ENCODE measurements around the gene SLC27A5.

The SLC27A5 gene, protein sequence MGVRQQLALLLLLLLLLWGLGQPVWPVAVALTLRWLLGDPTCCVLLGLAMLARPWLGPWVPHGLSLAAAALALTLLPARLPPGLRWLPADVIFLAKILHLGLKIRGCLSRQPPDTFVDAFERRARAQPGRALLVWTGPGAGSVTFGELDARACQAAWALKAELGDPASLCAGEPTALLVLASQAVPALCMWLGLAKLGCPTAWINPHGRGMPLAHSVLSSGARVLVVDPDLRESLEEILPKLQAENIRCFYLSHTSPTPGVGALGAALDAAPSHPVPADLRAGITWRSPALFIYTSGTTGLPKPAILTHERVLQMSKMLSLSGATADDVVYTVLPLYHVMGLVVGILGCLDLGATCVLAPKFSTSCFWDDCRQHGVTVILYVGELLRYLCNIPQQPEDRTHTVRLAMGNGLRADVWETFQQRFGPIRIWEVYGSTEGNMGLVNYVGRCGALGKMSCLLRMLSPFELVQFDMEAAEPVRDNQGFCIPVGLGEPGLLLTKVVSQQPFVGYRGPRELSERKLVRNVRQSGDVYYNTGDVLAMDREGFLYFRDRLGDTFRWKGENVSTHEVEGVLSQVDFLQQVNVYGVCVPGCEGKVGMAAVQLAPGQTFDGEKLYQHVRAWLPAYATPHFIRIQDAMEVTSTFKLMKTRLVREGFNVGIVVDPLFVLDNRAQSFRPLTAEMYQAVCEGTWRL

DNA sequence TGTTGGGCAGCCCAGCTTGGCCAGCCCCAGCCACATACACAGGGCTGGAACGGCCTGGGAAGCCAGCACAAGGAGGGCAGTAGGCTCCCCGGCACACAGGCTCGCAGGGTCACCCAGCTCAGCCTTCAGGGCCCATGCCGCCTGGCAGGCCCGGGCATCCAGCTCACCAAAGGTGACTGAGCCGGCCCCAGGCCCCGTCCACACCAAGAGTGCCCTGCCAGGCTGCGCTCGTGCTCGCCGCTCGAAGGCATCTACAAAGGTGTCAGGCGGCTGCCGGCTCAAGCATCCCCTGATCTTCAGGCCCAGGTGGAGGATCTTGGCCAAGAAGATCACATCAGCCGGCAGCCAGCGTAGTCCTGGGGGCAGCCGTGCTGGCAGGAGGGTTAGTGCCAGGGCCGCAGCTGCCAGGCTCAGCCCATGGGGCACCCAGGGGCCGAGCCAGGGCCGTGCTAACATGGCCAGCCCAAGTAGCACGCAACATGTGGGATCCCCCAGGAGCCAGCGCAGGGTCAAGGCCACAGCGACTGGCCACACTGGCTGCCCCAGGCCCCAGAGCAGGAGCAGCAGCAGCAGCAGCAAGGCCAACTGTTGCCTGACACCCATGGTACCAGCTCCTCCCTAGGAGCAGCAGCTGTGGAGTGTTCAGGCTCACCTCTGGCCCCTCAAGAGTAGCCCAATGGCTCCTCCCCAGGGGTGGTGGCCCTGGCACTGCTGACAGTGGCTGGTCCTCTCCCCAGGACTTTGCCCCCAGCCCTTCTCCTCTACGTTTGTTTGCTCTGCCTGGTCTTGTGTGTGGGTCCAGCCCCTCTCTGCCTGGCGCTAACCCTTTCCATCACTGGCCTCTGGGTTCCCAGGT is at the start of gene SLC27A5:
TSS of gene SLC27A5 (minus strand) at position 640 of the 856 bp plus-strand sequence. CDS start at position 603, 37 bp downstream.
- DNase-seq (ENCODE audit: low read depth in 2 of 2), result no peak

DNA sequence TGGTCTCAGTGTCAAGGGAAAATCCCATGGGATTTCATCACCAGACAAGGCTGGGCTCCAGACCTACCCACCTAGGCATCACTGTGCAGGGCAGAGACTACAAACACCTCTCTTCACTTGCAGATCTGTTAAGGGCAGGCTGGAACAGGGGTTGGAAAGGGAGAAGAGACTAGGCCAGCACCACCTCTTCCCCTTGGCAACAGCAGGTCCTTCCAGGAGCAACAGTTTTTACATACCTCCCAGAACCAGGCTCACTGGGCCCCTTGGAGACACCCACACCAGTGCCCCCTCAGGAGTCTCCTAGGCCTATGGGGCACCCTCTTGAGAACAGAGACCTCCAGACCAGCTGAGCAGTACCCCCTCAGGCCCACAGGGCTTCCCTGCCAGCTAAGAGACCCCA is 49.1 kb upstream of the SLC27A5 start:
- DNase-seq (ENCODE audit: low read depth in 2 of 2), result no peak

DNA sequence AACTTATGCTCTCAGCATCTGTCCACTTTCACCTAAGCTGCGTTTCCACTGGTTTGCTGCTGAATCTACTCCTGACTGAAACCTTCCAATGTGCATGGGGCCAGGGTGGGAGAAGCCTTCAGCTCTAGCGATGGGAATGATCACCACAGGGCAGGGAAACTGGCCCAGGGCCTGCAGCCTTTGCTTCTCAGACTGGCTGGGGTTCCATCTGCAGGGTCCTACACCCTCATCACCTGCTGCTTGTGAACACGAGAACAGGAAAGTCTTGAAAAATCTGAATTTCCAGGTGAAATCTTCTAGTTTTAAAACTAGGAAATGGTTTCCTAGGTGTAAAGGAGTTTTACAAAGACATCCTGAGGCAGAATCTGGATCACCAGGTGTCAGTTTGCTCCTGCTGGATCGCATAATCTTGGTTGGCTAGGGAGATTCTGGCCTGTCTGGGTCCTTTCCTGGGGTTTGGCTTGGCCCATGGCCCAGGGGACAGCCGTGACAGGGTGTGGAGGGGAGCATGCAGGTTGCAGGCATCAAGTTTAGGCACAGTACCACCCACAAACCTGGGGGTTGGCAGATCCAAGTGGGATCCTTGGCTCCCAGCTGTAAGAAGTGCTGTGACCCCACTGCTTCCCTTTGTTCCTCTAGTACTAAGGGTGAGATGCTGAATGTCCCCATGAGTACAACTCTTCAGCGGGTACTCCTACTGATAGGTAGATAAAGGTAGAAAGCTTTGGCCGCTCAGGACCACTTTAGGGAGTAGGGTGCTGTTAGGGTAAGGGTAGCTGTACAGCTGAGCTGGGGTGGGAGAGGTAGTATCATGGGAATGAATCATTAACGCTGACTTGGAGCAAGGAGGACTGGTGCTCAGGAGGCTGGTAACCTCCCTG is 48.5 kb upstream of the SLC27A5 start:
- DNase-seq (ENCODE audit: low read depth in 2 of 2), result no peak

DNA sequence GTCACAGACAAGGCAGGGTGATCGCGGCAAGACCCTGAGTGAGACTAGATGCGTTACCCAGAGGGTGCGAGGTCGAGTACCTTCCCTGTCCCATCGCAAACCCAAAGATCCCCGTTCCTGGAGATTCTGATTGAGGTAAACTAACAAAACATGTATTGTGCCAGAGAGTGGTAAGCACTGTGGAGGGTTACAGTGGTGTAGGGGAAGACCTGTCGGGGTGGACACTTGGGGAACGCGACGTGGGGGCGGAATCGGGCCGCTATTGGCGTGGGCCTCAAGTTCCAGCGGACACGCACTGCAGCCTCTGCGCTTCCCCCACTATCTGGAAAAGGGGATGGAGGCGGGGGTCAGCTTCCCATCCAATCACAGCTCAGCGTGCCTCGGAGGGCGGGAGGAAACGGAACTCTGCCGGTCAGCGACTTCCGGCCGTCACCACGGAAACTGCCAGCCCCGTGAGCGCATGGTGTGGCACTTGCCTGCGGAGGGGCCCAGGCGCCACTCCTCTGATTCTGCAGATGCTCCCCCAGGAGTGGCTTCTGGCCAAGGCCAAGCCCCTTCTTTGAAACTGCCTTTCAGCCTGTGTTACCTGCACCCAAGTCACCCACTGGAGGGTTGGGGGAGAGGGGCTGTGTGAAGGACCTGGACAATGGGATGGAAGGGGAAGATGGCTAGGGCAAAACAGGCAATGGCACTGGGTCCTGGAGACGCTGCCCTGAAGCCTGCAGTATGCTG is 47.6 kb upstream of the SLC27A5 start:
- DNase-seq (ENCODE audit: low read depth in 2 of 2), result no peak

DNA sequence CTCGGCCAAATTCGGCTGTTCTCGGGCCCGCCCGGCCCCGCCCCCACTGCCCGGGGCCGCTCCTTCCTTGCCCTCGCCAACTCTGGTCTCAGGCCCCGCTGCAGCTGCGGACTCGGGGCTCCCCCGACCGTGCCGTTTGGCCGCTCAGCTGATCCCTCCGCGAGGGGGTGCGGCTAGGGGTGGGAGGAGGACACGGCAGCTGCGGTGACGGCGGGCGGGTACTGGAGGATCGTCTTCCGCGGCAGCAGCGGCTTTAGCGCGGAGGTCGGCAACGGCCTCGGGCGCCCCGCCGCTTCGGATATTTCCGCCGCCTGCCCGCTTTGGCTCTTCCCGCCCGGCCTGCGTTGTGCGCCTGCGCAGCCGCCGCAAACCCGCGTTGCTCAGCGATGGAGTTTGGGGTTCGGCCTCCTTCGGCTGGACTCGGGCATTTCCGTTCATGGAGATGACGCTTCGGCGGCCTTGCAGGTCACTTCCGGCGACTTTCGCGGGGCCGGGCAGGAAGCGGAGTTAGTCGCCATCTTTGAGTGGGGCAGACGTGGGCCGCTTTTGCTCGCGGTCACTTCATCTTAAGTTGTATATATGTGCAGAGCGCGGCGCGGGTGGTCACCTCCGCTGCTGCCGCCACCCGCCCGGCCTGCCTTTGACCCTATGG is 47.0 kb upstream of the SLC27A5 start:
- DNase-seq (ENCODE audit: low read depth in 2 of 2), result peak; percentile 98 to 99

DNA sequence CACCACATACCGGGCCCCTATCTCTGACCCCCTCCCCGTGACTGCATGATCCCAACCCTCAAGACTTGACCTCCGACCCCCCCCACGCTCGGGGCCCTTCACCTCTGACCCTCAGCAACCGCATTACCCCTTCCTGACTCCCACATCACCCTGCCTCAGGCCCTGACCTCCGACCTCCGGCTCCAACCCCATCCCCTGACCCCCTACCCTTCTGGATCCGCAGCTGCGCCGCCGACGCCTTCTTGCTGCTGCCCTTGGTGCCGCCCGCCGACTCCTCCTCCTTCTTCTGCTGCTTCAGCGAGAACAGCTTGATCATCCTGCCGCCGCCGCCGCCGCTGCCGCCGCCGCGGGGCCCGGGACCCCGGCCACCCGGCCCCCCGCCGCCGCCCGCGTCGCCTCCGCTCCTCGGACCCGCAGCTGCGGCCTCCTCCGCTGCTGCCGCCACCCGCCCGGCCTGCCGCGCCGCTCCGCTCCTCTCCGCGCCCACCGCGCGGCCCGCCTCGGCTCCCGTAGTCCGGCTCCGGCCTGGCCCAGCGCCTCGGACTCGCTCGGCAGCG is 46.4 kb upstream of the SLC27A5 start, which contains the start of gene UBE2M:
TSS of gene UBE2M (minus strand) at position 546 of the 557 bp plus-strand sequence. CDS start at position 316, 230 bp downstream.
- no peak for DNase-seq (ENCODE audit: low read depth in 2 of 2)

DNA sequence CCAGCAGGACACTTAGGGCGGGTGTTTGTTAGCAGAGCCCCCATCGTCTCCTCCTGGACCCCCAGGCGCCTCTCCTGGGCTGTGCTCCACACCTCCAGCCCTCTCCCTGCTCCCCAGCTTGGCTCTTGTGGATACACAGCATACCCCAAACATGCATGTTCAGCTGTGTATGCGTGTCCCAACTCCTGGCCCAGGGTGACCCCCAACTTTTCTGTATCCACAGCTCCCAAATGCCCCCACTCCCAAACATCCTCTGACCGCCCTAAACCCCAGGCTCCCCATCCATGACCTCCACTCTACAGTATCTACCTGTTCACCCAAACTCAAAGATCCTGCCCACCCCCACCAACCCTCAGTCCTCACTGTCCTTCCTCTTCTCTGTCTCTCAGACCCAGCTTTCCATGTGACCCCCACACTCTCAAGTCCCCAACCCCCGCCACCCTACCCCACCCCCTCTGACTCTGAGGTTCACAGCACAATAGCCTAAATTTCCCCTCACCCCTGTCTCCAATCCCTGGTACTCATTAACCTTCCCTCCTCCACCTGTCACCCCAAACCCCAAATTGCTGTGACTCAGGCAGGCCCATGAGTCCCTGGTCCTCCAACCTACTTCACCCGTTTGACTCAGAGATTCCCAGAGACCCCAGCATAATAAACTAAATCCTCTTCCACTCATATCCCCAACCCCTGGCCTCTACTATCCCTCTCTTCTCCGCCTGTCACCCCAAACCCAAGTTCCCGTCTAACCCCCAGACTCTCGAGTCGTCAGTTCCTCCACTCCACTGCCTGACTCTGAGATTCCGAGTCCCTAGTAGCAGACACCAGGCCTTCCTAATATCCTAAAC is 45.7 kb upstream of the SLC27A5 start:
- no peak for DNase-seq (ENCODE audit: low read depth in 2 of 2)

DNA sequence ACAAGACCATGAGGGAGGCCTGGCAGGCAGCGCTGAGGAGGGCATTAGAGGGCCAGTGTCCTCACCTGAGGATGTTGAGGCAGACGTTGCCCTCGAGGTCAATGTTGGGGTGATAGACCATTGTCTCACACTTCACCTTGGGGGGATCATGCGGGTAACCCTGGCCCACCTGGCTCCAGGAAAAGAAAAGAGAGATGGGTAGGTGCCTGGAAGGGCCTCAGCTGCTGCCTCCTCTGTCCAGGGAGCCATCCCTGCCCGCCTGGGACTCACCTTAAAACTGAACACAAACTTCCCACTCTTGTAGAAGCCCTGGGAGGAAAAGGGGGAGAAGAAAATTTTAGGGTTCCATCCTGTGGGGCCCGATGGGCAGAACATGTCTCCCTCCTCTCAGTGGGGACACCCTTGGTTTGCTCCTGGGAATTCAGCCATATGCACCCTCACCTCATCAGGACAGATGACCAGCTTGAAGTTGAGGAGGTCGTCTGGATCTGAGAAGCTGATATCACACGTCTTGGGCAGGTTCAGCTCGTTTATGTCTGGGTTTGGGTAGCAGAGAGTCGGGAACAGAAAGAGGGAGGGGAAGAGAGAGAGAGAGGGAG is 44.9 kb upstream of the SLC27A5 start:
- no peak for DNase-seq (ENCODE audit: low read depth in 2 of 2)

DNA sequence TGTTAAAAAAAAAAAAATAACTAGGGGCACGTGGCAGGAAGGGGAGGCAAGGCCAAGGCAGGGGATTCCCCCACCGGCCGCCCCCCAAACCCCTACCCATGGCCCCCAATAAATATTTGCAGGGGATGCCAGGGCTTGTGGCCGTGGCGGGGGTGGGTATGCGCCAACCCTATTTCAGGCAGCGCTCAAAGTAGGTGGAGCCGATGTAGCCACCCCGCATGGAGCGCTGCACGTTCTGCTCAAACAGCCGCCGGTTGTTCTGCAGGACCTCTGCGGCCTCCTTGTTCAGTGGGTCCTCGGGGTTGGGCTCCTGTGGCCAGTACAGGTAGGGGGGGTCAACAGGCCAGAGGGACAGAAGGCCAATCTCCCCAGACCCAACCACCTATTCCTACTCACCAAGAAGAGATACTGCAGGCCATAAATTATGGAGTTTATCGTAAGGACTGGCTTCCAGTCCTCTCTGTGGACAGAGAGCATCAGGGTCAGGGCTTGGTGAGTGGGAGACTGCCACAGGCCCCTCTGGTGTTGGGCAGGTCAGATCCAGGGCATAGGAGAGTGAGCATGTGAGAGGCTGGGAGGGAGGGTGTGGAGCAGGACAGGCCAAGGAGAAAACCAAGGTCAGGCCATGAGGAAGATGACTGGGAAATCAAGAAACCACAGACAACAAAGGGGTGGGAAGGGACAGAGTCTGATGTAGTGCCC is 44.3 kb upstream of the SLC27A5 start:
- no peak for DNase-seq (ENCODE audit: low read depth in 2 of 2)

DNA sequence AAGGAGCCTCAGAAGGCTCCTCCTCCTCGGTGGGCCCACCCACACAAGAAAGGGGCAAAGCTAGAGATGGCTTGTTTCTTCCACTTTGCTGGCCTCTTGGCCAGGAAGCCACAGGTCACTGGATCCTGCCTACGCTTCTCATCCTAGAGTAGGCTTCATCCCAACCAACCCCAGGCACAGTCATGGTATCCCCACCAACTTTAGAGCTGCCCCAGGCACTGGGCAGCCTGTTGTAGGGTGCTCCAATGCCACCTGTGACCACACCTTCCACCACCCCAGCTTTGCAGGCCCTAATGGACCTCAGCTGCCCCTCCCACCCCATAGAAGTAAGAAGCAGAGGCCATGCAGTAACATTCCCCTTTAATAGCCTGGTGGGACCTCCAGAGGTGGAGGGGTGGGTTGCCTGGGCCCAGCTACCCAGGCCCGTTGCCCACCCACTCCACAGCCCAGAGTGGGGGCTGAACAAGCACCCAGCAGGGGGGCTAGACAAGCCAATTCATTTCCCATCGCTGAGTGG is 43.6 kb upstream of the SLC27A5 start:
- DNase-seq (ENCODE audit: low read depth in 2 of 2), result no peak

DNA sequence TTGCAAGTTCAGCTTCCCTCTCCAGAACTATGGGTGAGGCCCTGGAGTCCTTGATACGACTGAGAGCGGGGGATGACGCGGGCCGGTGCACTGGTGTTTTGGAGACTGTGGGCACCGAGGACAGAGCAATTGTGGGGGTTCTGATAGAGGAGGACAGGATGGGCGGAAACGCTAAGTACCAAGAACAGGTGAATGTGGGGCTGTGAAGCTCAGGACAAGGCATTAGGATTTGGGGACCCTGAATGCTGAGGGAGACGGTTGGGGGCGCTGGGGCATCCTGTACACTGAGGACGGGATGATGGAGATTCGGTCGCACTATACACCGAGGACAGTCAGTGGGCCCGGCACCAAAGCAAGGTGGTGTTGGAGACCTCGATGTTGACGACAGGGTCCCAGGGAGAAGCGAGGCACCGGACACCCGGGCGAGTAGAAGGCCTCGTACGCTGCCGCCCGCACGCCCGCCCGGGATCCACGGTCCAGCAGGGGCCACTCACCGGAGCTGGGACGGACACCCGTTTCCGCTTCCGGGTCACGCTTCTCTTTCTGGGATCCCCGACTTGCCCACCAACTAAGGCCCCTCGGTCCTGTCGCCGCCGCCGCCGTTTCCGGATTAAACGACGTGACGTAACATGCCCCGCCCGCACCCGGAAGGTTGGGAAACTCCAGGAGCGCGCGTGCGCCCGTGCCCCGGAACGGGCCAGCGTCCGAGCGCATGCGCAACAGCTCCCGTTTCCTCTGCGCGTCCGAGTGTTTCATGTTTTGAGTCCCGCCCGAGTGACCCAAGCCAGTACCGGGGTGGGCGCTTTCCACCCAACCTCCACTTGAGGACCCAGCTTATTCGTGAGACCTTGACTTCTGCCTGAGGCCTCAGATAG is 42.9 kb upstream of the SLC27A5 start, which contains the start of gene CHMP2A:
TSS of gene CHMP2A (minus strand) at position 612 of the 875 bp plus-strand sequence. CDS start 893 bp downstream, outside the sequence.
- peak; percentile 93 to 97 for DNase-seq (ENCODE audit: low read depth in 2 of 2)

DNA sequence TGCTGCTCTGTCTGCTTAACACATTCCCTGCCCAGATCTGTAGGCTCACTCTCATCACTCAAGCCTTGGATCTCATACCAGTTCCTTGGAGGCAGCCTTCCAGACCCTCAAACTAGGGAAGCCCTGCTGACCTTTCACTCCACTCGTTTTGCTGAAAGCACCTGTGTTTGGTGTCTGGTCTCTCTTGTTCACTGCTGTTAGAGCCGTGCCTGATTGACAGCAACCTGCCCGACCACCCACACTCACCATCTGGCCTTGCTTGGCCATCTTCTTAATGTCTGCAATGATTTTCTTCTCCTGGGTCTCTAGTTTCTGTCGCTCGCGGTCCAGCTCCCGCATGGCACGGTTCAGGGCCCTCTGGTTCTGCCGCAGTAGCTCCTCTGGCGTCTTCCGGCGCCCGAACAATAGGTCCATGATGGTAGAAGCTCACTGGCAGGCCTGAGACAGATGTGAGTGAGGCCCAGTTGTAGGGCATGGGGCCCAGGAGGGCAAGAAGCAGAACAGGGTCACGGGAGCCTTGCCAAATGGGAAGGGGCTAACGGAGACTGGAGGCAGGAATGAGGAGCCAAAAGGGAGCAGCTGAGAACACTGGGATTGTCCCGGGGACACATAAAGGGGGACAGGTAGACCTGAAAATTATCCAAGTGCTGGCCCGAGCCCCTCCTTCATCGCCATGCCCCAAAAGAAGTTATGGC is 42.2 kb upstream of the SLC27A5 start:
- no peak for DNase-seq (ENCODE audit: low read depth in 2 of 2)

DNA sequence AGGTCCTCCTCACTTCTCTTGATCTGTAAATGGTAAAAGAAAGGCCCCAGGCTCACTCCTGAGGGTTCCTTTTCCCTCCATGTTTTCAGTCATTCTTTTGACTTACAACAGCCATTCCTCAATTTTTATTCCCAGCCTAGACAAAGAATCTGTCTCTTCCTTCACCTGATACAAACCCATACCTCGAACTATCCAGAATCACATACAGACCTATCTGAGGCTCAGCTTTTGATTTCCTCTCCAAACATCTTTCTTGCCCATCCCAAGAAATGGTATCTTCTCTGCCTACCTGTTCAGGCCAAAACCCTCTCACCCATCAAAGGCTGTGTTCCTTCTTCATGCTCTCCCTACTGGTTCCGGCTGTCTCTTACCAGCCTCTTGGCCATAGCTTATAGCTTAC is 40.9 kb upstream of the SLC27A5 start:
- no peak for DNase-seq (ENCODE audit: low read depth in 2 of 2)

DNA sequence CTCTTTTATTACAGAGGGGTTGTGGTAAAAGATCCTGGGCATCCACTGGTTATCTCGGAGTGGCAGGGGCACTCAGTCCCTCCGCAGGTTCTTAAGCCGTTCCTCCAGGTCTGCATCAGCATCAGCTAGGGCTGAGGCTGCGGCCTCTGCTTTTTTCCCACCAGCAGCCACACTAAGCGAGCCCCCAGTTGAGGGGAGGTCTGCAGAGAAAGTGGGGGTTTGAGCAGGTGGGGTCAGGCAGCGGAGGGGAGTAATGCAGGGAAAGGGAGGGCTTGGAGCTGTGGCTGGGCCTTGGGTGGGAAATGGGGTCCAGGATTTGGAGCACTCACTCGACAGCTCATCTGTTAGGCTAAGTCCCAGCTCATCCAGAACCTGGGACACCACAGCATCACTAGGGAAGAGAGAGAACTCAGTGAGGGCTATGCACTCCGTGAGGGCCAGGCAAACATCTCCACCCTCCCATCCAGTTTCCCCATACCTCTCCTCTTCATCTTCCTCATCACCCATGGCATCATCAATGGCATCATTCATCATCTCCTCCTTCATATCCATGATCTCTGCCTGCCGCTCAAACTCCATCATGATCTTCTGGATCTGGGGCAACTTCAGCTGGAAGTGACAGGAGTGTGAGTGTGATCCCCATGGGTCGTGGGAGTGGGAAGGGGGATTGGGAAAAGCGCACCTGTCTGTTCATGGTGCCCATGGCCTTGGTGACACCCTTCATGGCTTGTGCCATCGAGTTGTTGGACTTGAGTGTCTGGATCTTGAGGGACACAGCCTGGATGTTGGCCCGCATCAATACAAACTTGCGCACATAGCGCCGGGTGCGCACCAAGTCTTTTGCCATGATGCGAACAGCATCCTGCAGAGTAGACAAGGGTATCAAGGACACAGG is 40.0 kb upstream of the SLC27A5 start:
- no peak for DNase-seq (ENCODE audit: low read depth in 2 of 2)

DNA sequence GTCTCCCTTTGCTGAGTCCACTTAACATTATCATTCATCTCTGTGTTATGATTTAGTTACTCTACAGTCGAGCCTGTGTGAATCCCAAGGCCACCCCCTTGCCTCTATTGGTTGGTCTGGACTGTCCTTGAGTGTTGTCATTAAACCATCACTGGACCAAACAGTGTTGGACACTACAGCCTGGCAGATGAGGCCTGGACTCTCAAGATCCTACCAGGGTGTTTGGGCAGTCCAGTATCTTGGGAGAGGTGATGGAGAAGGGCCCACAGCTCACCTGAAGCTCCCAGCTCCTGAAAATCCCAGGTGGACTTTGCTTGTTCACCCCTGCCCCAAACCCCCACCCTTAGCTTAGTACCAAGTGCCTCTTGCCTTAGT is 39.3 kb upstream of the SLC27A5 start:
- DNase-seq (ENCODE audit: low read depth in 2 of 2), result no peak
